BLaER1 (cell line): ENCODE measurements around the gene FRMPD1.
A peak's percentile ranks its signal among the peaks of the same experiment; 100 is the strongest.
"Not testable (repeated sequence)": the region's sequence is repeated elsewhere in the genome, so short reads cannot be mapped to it uniquely, and the experiment has no call there.

Experiments used
- H3K27ac ChIP-seq: shearing (Covaris generic); formaldehyde crosslinking; 2 replicates; pipeline ENCODE4 v1.8.1; 2022
- H3K27me3 ChIP-seq: shearing (Covaris generic); formaldehyde crosslinking; 2 replicates; pipeline ENCODE4 v1.8.1; 2022
- H3K36me3 ChIP-seq: shearing (Covaris generic); formaldehyde crosslinking; 2 replicates; pipeline ENCODE4 v1.8.1; 2022
- H3K4me1 ChIP-seq: shearing (Covaris generic); formaldehyde crosslinking; 2 replicates; pipeline ENCODE4 v1.8.1; 2022
- H3K4me2 ChIP-seq: shearing (Covaris generic); formaldehyde crosslinking; 2 replicates; pipeline ENCODE4 v1.8.1; 2022
- H3K4me3 ChIP-seq: shearing (Covaris generic); formaldehyde crosslinking; 2 replicates; pipeline ENCODE4 v1.8.1; 2022
- H3K9ac ChIP-seq: shearing (Covaris generic); formaldehyde crosslinking; 2 replicates; pipeline ENCODE4 v1.8.1; 2022
- H3K9me3 ChIP-seq: shearing (Covaris generic); formaldehyde crosslinking; 2 replicates; pipeline ENCODE4 v1.8.1; 2022
- H4K20me1 ChIP-seq: shearing (Covaris generic); formaldehyde crosslinking; 2 replicates; pipeline ENCODE4 v1.8.1; 2022
- Cebpa-rat ChIP-seq: shearing (Covaris generic); IDR thresholded peaks from 2 replicates; pipeline ENCODE4 v1.8.1; 2022

The FRMPD1 gene

DNA sequence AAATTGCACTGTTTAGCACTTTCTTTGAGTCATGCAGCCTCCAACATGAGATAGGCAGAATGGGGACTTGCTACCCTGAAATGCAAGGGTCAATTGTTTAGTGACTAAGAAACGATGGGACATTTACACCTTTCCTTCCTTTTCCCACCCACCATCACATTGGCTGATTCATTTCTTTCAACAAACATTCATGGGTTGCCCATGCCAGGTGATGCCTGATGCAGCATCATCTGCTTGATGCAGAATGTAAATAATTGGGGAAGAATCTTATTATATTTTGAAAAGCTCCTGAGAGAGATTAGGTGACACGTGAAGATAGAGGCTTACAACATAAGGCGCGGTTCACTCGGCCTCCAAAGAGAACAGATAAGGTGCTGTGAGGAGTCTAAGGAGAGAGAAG lies 98.4 kb downstream of the FRMPD1 start:
- Histone ChIP-seq H3K9ac (no peak overlapping the region), H3K27ac (no peak overlapping the region), H4K20me1 (peaks cover 13% of the 10 kb centered on the region; the same call in 1 of the 2 replicates), H3K4me3 (no peak overlapping the region), H3K36me3 (no peaks in the 10 kb centered on the region), H3K4me1 (peaks cover 38% of the 10 kb centered on the region), H3K4me2 (no peak overlapping the region), H3K9me3 (no peaks in the 10 kb centered on the region; the same call in 1 of the 2 replicates), H3K27me3 (no peaks in the 10 kb centered on the region)
- no peak for TF ChIP-seq Cebpa-rat

DNA sequence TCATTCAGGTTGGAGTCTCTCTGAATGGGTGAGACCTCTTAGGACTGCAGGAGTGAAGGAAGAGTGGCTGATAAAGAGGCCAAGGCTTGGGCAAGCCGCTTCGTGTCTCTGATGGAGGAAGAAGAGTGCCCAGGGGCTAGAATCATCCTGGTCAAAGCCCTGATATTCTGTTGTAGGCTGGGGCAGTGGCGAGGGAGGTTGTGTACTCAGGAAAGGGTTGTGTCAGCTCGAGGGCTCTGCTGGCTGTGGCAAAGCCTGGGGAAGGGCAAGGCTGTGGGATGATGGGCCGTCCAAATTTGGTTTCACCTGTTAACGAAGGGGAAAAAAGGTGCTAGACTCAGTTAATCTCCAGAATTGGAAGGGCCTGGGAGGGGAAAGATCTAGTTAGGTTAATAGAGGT lies 100.4 kb downstream of the FRMPD1 start:
- no peaks in the 10 kb centered on the region for H3K36me3 ChIP-seq
- H3K9ac ChIP-seq: no peak overlapping the region
- H3K4me2 ChIP-seq: no peak overlapping the region
- no peak overlapping the region for H3K4me3 ChIP-seq
- no peaks in the 10 kb centered on the region for H3K27me3 ChIP-seq
- H3K4me1 ChIP-seq: peaks cover 30% of the 10 kb centered on the region
- H3K9me3 ChIP-seq: no peaks in the 10 kb centered on the region; the same call in 1 of the 2 replicates
- no peak for TF ChIP-seq Cebpa-rat
- peaks cover 7% of the 10 kb centered on the region; the same call in 1 of the 2 replicates for H4K20me1 ChIP-seq
- no peak overlapping the region for H3K27ac ChIP-seq

DNA sequence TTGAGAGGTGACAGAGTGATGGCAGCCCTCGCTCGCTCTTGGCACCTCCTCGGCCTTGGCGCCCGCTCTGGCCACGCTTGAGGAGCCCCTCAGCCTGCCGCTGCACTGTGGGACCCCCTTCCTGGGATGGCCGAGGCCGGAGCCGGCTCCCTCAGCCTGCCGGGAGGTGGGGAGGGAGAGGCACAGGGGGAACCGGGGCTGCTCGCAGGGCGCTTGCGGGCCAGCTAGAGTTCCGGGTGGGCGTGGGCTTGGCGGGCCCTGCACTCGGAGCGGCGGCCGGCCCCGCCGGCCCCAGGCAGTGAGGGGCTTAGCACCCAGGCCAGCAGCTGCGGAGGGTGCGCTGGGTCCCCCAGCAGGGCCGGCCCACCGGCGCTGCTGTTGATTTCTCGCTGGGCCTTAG lies 101.0 kb downstream of the FRMPD1 start:
- not testable (repeated sequence) for H3K27ac ChIP-seq, H3K27me3 ChIP-seq, H3K4me3 ChIP-seq, H3K9me3 ChIP-seq, H4K20me1 ChIP-seq, H3K4me2 ChIP-seq, H3K9ac ChIP-seq, H3K36me3 ChIP-seq
- peaks cover 25% of the 10 kb centered on the region for H3K4me1 ChIP-seq

DNA sequence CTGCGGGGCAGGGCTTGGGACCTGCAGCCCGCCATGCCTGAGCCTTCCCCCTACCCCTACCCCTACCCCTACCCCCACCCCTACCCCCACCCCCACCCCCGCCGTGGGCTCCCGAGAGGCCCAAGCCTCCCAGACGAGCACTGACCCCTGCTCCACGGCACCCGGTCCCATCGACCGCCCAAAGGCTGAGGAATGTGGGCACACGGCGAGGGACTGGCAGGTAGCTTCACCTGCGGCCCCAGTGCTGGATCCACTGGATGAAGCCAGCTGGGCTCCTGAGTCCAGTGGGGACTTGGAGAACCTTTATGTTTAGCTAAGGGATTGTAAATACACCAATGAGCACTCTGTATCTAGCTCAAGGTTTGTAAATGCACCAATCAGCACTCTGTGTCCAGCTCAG lies 101.4 kb downstream of the FRMPD1 start:
- H3K9ac ChIP-seq, H3K27me3 ChIP-seq, H3K27ac ChIP-seq, H3K4me2 ChIP-seq, H4K20me1 ChIP-seq, H3K9me3 ChIP-seq, H3K4me3 ChIP-seq, H3K36me3 ChIP-seq: not testable (repeated sequence)
- peaks cover 20% of the 10 kb centered on the region for H3K4me1 ChIP-seq

DNA sequence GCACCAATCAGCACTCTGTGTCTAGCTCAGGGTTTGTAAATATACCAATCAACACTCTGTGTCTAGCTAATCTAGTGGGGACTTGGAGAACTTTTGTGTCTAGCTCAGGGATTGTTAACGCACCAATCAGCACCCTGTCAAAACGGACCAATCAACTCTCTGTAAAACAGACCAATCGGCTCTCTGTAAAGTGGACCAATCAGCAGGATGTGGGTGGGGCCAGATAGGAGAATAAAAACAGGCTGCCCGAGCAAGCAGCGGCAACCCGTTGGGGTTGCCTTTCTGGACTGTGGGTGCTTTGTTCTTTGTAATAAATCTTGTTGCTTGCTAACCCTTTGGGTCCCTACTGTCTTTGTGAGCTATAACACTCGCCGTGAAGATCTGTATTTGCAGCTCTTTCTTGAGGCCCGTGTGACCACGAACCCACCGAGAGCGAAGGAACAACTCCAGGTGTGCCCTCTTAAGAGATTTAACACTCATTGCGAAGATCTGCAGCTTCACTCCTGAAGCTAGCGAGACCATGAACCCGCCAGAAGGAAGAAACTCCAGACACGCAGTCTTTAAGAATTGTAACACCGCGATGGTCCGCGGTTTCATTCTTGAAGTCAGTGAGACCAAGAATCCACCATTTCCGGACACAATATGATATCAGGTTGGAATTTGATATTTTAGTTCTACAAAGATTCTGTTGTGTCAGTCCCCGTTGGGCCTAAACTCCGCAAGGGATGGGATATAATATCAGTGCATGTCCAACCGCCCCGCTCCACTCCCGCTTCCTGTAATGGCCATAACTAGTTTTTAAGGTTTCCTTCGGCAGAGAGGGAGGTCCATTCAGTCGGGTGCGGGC lies 102.1 kb downstream of the FRMPD1 start:
- peak overlapping the region; percentile 81 for H3K4me3 ChIP-seq
- H3K4me1 ChIP-seq: peaks cover 13% of the 10 kb centered on the region
- H3K4me2 ChIP-seq: peak overlapping the region; percentile 88
- H3K27me3 ChIP-seq: no peaks in the 10 kb centered on the region
- no peaks in the 10 kb centered on the region for H4K20me1 ChIP-seq
- H3K9me3 ChIP-seq: no peaks in the 10 kb centered on the region; the same call in 1 of the 2 replicates
- no peak for TF ChIP-seq Cebpa-rat
- H3K36me3 ChIP-seq: peaks cover 9% of the 10 kb centered on the region; the same call in 1 of the 2 replicates
- H3K27ac ChIP-seq: peak overlapping the region; percentile 88
- peak overlapping the region; percentile 88 for H3K9ac ChIP-seq

DNA sequence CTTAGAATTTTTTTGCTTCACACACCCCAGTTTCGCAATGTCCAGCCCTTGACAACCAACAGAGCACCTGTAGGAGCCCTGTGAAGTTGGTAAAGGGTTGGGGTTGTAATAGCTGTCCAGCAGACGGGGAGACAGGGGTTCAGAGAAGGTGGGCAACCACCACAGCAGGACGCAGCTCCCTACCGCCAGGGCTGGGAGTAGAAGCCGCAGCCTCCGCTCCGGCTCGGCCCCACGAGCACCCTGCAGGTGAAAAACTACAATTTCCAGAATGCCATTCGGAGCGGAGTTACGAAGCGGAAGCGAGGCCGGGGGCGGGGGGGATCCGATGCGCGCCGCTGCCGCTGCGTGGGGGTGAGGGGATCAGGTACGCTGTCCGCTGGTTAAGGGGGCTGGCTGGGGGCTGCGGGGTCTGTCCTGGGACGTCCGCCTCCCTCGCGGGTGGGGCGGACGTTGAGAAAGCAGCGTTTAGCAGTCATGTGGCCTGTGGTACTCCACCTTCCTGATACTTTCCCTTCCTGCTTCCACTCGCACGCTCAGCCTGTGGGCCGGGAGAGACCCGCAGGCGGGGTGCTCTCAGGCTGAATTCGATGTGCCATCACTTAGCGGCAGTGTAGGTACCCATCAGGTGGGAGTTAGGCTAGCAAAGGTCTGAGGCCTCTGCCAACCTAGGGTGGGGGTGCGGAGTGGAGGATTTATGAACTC lies 102.9 kb downstream of the FRMPD1 start, which contains the start of gene TRMT10B:
Gene TRMT10B (plus strand): TSS at position 317 of the 702 bp plus-strand sequence. CDS start 8,127 bp downstream, outside the sequence.
- peak; percentile 68; the same call in 1 of the 2 replicates for TF ChIP-seq Cebpa-rat
- Histone ChIP-seq H3K27ac (peak within 1 kb of the TSS; percentile 88), H3K4me1 (peaks cover 13% of the 10 kb centered on the region)

DNA sequence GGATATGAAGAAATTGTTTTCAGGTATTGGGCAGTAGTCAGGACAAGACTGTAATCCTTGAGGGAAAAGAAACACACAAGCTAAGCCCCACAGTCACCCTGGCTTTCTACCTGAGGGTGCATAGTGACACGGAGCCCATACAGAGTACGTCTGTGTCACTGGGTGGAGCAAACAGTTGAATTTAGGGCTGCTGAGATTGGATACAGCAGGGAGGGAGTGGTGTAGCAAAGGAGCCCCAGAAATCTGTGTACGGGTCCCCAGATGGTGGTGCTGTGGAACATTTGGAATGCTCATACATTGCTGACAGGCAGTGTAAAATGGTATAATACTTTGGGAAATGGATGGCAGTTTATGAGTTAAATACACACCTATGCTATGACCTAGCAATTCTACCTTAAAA lies 108.0 kb downstream of the FRMPD1 start:
- Histone ChIP-seq H3K9me3 (no peaks in the 10 kb centered on the region), H3K27me3 (no peaks in the 10 kb centered on the region), H4K20me1 (no peaks in the 10 kb centered on the region), H3K27ac (no peak overlapping the region), H3K4me2 (no peak overlapping the region), H3K4me3 (no peak overlapping the region), H3K9ac (no peak overlapping the region), H3K36me3 (peaks cover 26% of the 10 kb centered on the region), H3K4me1 (peaks cover 13% of the 10 kb centered on the region)
- no peak for TF ChIP-seq Cebpa-rat

More for the DNA sequence above, 102.9 kb downstream of the FRMPD1 start, which contains the start of gene TRMT10B:
- Histone ChIP-seq H3K9ac (peak within 1 kb of the TSS; percentile 88), H4K20me1 (no peaks in the 10 kb centered on the region), H3K4me3 (peak within 1 kb of the TSS; percentile 81), H3K9me3 (no peaks in the 10 kb centered on the region; the same call in 1 of the 2 replicates), H3K27me3 (no peaks in the 10 kb centered on the region), H3K36me3 (peaks cover 9% of the 10 kb centered on the region; the same call in 1 of the 2 replicates), H3K4me2 (peak within 1 kb of the TSS; percentile 88)

DNA sequence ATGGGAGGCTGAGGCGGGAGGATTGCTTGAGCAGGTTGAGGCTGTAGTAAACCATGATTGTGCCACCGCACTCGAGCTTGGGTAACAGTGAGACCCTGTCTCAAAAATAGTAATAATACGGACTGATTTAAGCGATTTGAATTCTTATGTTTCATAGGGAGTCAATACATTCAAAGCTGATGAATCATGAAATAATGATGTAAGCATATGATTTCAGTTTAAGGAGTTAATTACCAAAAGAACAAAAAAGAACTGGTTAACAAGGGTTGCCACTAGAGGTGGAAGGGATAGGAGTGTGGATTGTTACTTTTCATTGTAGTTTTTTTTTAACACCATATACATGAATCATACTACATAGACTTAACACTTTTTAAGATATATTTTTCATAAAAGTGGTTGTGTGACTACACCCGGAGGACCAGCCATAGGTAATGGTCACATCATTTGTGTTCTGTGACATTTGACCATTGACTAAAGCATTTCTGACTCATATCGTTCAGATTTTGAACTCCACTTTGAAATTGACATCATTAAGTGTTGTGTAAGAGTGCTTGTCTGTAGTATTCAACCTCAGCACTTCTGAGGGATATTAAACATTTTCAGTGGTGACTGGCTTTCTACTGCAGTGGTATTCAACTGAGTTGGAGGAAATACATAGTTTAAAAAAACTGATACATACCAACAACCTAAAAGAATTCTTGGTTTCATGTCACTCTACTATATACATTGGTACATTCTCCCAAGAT lies 109.8 kb downstream of the FRMPD1 start:
- Histone ChIP-seq H3K36me3 (peaks cover 39% of the 10 kb centered on the region), H3K4me1 (no peaks in the 10 kb centered on the region), H3K4me3 (no peak overlapping the region), H4K20me1 (no peaks in the 10 kb centered on the region), H3K9ac (no peak overlapping the region), H3K4me2 (no peak overlapping the region), H3K9me3 (no peaks in the 10 kb centered on the region), H3K27ac (no peak overlapping the region), H3K27me3 (no peaks in the 10 kb centered on the region)
- no peak for TF ChIP-seq Cebpa-rat

DNA sequence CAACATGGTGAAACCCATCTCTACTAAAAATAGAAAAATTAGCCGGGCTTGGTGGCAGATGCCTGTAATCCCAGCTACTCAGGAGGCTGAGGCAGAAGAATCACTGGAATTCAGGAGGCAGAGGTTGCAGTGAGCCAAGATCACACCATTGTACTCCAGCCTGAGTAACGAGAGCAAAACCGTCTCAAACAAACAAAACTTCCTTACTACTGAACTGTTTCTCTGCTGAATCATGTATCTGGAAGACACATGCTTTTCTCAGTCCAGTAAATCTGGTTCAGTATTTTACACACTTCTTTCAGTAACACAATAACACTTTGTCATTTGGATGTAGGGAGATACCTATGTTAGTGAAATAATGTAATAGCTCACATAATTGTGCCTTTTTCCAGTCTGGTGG lies 110.8 kb downstream of the FRMPD1 start:
- Histone ChIP-seq H3K27ac (no peak overlapping the region), H3K4me1 (no peaks in the 10 kb centered on the region), H4K20me1 (no peaks in the 10 kb centered on the region), H3K4me2 (no peak overlapping the region), H3K9me3 (no peaks in the 10 kb centered on the region), H3K36me3 (peaks cover 37% of the 10 kb centered on the region), H3K9ac (no peak overlapping the region), H3K4me3 (no peak overlapping the region), H3K27me3 (no peaks in the 10 kb centered on the region)
- TF ChIP-seq Cebpa-rat: no peak

DNA sequence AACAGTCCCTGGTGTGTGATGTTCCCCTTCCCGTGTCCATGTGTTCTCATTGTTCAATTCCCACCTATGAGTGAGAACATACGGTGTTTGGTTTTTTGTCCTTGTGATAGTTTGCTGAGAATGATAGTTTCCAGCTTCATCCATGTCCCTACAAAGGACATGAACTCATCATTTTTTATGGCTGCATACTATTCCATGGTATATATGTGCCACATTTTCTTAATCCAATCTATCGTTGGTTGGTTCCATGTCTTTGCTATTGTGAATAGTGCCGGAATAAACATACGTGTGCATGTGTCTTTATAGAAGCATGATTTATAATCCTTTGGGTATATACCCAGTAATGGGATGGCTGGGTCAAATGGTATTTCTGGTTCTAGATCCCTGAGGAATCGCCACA lies 114.5 kb downstream of the FRMPD1 start:
- not testable (repeated sequence) for H3K4me1 ChIP-seq, H3K4me2 ChIP-seq, H3K27me3 ChIP-seq, H3K27ac ChIP-seq, H4K20me1 ChIP-seq, H3K9me3 ChIP-seq, H3K9ac ChIP-seq, H3K4me3 ChIP-seq
- H3K36me3 ChIP-seq: peaks cover 53% of the 10 kb centered on the region
